ENCODE data around the gene MAN1C1. TPM values are rescaled to one million over a fixed set of nuclear protein-coding genes. Genes with fewer than 3 reads are reported as not detected.
"Not testable (repeated sequence)": the region's sequence is repeated elsewhere in the genome, so short reads cannot be mapped to it uniquely, and the experiment has no call there.

The MAN1C1 gene
- total RNA-seq, 1 experiment from 2014 or later = 1.5 TPM

DNA sequence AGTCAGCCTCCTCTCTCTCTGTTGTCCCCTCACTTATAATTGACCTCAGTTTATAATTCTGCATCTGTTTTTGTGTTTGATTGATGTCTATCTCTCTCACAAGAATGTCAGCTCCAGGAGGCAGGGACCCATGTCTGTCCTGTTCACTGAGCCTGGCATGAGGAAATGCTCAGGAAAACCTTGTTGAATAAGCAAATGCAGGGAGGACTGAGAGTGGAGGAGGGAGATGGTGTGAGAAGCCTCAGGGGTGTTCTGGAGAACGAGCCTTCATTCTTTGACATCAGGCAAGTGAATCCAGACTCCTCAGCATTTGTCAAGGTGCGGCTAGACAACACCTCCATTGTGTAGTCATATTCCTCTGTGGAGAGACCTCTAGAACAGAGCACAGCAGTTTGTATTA, 45.5 kb downstream of the MAN1C1 start:
- BruUV-seq (replicated peaks) = no TSS peak
- in situ Hi-C loops (cut with HindIII; ENCODE audit: low pct_unique_long_range_greater_than_20kb, low sequenced_read_pairs) (no loop called here), intact Hi-C loops (cut with micrococcal nuclease; ENCODE audit: unreplicated experiment) (no loop called here)
- H3K4me3 ChIP-seq (ENCODE audit: low read depth in 2 of 2, low read length in 2 of 2) = no peak overlapping the region
- no peak for DNase-seq (ENCODE audit: low read depth, low spot score)
- no peak overlapping the region for H3K27ac ChIP-seq (ENCODE audit: low read length)
- H3K27me3 ChIP-seq (ENCODE audit: control insufficient read depth, insufficient read depth, low read length) = no peaks in the 10 kb centered on the region; the same call in 1 of the 2 replicates
- H3K9me3 ChIP-seq (ENCODE audit: control insufficient read depth, insufficient read depth, low read depth, low read length) = no peaks in the 10 kb centered on the region
- TF ChIP-seq, protein P1, sequence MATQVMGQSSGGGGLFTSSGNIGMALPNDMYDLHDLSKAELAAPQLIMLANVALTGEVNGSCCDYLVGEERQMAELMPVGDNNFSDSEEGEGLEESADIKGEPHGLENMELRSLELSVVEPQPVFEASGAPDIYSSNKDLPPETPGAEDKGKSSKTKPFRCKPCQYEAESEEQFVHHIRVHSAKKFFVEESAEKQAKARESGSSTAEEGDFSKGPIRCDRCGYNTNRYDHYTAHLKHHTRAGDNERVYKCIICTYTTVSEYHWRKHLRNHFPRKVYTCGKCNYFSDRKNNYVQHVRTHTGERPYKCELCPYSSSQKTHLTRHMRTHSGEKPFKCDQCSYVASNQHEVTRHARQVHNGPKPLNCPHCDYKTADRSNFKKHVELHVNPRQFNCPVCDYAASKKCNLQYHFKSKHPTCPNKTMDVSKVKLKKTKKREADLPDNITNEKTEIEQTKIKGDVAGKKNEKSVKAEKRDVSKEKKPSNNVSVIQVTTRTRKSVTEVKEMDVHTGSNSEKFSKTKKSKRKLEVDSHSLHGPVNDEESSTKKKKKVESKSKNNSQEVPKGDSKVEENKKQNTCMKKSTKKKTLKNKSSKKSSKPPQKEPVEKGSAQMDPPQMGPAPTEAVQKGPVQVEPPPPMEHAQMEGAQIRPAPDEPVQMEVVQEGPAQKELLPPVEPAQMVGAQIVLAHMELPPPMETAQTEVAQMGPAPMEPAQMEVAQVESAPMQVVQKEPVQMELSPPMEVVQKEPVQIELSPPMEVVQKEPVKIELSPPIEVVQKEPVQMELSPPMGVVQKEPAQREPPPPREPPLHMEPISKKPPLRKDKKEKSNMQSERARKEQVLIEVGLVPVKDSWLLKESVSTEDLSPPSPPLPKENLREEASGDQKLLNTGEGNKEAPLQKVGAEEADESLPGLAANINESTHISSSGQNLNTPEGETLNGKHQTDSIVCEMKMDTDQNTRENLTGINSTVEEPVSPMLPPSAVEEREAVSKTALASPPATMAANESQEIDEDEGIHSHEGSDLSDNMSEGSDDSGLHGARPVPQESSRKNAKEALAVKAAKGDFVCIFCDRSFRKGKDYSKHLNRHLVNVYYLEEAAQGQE (IDR thresholded peaks at IDR 0.05; ENCODE audit: insufficient read depth in 1 of 2, low read depth in 2 of 2, low read length in 1 of 2) = no peak
- no peak for TF ChIP-seq SIN3A (IDR thresholded peaks at IDR 0.05; ENCODE audit: borderline replicate concordance, insufficient read depth, low read depth, low read length)
- TF ChIP-seq, protein P2, sequence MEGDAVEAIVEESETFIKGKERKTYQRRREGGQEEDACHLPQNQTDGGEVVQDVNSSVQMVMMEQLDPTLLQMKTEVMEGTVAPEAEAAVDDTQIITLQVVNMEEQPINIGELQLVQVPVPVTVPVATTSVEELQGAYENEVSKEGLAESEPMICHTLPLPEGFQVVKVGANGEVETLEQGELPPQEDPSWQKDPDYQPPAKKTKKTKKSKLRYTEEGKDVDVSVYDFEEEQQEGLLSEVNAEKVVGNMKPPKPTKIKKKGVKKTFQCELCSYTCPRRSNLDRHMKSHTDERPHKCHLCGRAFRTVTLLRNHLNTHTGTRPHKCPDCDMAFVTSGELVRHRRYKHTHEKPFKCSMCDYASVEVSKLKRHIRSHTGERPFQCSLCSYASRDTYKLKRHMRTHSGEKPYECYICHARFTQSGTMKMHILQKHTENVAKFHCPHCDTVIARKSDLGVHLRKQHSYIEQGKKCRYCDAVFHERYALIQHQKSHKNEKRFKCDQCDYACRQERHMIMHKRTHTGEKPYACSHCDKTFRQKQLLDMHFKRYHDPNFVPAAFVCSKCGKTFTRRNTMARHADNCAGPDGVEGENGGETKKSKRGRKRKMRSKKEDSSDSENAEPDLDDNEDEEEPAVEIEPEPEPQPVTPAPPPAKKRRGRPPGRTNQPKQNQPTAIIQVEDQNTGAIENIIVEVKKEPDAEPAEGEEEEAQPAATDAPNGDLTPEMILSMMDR (IDR thresholded peaks at IDR 0.05) = no peak
- TF ChIP-seq POLR2AphosphoS5 (IDR thresholded peaks at IDR 0.05; ENCODE audit: low read depth, low read length) = no peak
- TF ChIP-seq TCF7L2 (IDR thresholded peaks at IDR 0.05; ENCODE audit: low read depth, low read length) = no peak
- ChIA-PET CTCF (interaction anchor here (0.7 kb wide), 1 partner anchor 13 kb away, joined by 4 read pairs; no protein-coding TSS in a partner anchor), POLR2A (no interaction called here)
- H3K36me3 ChIP-seq (ENCODE audit: control insufficient read depth, insufficient read depth, low read length) = no peaks in the 10 kb centered on the region
- no peaks in the 10 kb centered on the region for H3K4me1 ChIP-seq (ENCODE audit: control insufficient read depth, insufficient read depth, low read length)
- no peak for ATAC-seq

DNA sequence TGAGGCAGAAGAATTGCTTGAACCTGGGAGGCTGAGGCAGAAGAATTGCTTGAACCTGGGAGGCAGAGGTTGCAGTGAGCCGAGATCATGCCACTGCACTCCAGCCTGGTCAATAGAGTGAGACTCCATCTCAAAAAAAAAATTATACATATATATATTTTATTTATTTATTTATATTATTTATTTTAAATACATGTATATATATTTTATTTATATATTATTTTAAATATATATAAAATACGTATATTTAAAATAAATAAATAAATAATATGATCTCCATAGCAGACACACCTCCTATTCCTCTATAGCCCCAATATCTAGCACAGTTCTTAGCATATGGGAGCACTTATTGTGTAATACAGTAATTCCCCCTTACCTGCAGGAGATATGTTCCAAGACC, 46.4 kb downstream of the MAN1C1 start:
- DNase-seq (ENCODE audit: low read depth, low spot score); H3K4me1 ChIP-seq (ENCODE audit: control insufficient read depth, insufficient read depth, low read length); ATAC-seq; in situ Hi-C loops (cut with HindIII; ENCODE audit: low pct_unique_long_range_greater_than_20kb, low sequenced_read_pairs); H3K27me3 ChIP-seq (ENCODE audit: control insufficient read depth, insufficient read depth, low read length); H3K4me3 ChIP-seq (ENCODE audit: low read depth in 2 of 2, low read length in 2 of 2); H3K27ac ChIP-seq (ENCODE audit: low read length); intact Hi-C loops (cut with micrococcal nuclease; ENCODE audit: unreplicated experiment); H3K36me3 ChIP-seq (ENCODE audit: control insufficient read depth, insufficient read depth, low read length); BruUV-seq (replicated peaks); POLR2A ChIA-PET; CTCF ChIA-PET; H3K9me3 ChIP-seq (ENCODE audit: control insufficient read depth, insufficient read depth, low read depth, low read length): not testable (repeated sequence)

DNA sequence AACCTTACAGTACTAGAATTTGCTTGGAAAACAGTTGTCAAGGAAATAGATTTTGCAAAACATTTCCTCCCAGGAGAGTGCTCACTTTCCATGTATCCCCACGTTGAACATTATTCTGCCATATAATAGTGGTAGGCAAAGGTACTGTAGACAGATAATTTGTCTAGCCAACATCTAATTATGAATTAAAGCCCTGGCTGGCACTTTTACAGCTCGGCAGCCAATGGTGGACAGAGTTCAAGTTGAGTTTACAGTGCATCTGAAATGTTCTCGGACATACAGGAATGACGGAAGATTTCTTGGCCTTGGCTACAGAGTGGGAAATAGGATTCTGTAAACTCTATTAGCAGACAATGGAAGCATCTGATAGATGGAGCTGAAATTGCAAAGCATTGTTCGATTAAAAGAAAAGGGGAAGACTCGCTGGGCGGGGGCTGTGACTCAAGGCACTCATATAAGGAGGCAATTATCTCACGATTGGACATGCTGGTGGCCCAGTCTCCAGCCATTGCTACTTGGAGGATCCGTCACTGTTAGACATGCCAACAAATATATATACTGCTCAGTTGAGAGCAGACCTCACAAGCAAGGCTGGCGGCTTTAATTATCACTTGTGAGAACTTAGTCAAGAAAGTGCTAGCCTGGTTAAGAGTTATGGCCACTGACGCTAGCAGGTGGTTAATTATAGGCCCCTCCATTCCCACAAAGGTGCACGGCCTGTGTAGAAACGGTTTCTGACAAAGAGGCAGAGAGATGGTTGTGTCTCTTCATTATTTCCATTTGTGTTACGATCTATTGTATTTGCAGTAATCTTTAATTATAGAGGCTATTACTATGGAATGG, 48.0 kb downstream of the MAN1C1 start:
- in situ Hi-C loops (cut with HindIII; ENCODE audit: low pct_unique_long_range_greater_than_20kb, low sequenced_read_pairs) = no loop called here
- no peak overlapping the region for H3K27ac ChIP-seq (ENCODE audit: low read length)
- POLR2A ChIA-PET = no interaction called here
- H3K9me3 ChIP-seq (ENCODE audit: control insufficient read depth, insufficient read depth, low read depth, low read length) = no peaks in the 10 kb centered on the region
- intact Hi-C loops (cut with micrococcal nuclease; ENCODE audit: unreplicated experiment) = no loop called here
- DNase-seq (ENCODE audit: low read depth, low spot score) (no peak), ATAC-seq (no peak)
- H3K4me3 ChIP-seq (ENCODE audit: low read depth in 2 of 2, low read length in 2 of 2) = no peak overlapping the region
- TF ChIP-seq, protein P2 (IDR thresholded peaks at IDR 0.05) = no peak
- TF ChIP-seq SIN3A (IDR thresholded peaks at IDR 0.05; ENCODE audit: borderline replicate concordance, insufficient read depth, low read depth, low read length) (no peak), TCF7L2 (IDR thresholded peaks at IDR 0.05; ENCODE audit: low read depth, low read length) (no peak), POLR2AphosphoS5 (IDR thresholded peaks at IDR 0.05; ENCODE audit: low read depth, low read length) (no peak)
- TF ChIP-seq, protein P1 (IDR thresholded peaks at IDR 0.05; ENCODE audit: insufficient read depth in 1 of 2, low read depth in 2 of 2, low read length in 1 of 2) = no peak
- H3K27me3 ChIP-seq (ENCODE audit: control insufficient read depth, insufficient read depth, low read length) = no peaks in the 10 kb centered on the region; the same call in 1 of the 2 replicates
- no peaks in the 10 kb centered on the region for H3K36me3 ChIP-seq (ENCODE audit: control insufficient read depth, insufficient read depth, low read length)
- no peaks in the 10 kb centered on the region for H3K4me1 ChIP-seq (ENCODE audit: control insufficient read depth, insufficient read depth, low read length)
- BruUV-seq (replicated peaks) = no TSS peak
- CTCF ChIA-PET = no interaction called here
